Muscle of back (tissue), 10 donors: Measurements from ENCODE around the gene VWA5A. TPM values are rescaled to one million over a fixed set of nuclear protein-coding genes. Genes with fewer than 3 reads are reported as not detected.

Source experiments
- polyA plus RNA-seq, 10 donors: library from polyadenylated mRNA; unstranded; fragments of 120-200 nt; gene quantifications; one replicate each; pipeline ENCODE4 v1.2.1, GENCODE V29; 2013; ENCODE audit not compliant: insufficient read length in 10 of 10

VWA5A gene
- polyA plus RNA-seq, 10 donors = 73.6 to 136 (median 107) TPM

Other genes with a start within 250 kb of the VWA5A start
- gene TMEM225, start 229.8 kb upstream of the VWA5A start, polyA plus RNA-seq = not detected
- under 1 TPM in 6 of 10 donors, not detected in 4; 0.05 to 0.21 (median 0.11) TPM for gene OR8D4, start 213.3 kb upstream of the VWA5A start, polyA plus RNA-seq
- gene OR4D5, start 175.8 kb upstream of the VWA5A start, polyA plus RNA-seq = not detected
- gene OR6T1, start 171.6 kb upstream of the VWA5A start, polyA plus RNA-seq = not detected
- gene OR10S1, start 137.7 kb upstream of the VWA5A start, polyA plus RNA-seq = not detected
- gene OR10G6, start 120.3 kb upstream of the VWA5A start, polyA plus RNA-seq = not detected
- gene OR10G4, start 102.5 kb upstream of the VWA5A start, polyA plus RNA-seq = under 1 TPM in 1 of 10 donors, not detected in 9; 0.06 TPM
- gene OR10G9, start 92.4 kb upstream of the VWA5A start, polyA plus RNA-seq = not detected
- gene OR10G8, start 88.7 kb upstream of the VWA5A start, polyA plus RNA-seq = not detected
- not detected for gene OR10G7, start 74.1 kb upstream of the VWA5A start, polyA plus RNA-seq
- gene OR10D3, start 67.9 kb downstream of the VWA5A start, polyA plus RNA-seq = not detected
- under 1 TPM in 1 of 10 donors, not detected in 9; 0.06 TPM for gene OR8G1, start 125.6 kb downstream of the VWA5A start, polyA plus RNA-seq
- gene OR8G5, start 140.9 kb downstream of the VWA5A start, polyA plus RNA-seq = under 1 TPM in 5 of 10 donors, not detected in 5; 0.20 to 0.32 (median 0.26) TPM
- under 1 TPM in 6 of 10 donors, not detected in 4; 0.01 to 0.09 (median 0.03) TPM for gene OR8D1, start 198.5 kb downstream of the VWA5A start, polyA plus RNA-seq
- not detected for gene OR8D2, start 204.7 kb downstream of the VWA5A start, polyA plus RNA-seq